Stimulated activated CD8-positive, alpha-beta memory T cell treated with anti-CD3 and anti-CD28 coated beads, Interleukin-12 subunit alpha, Interleukin-12 subunit beta, amount 100 ng/mL, for 1 hour (primary cell): Measurements from ENCODE around the gene A4GALT.

Experiments
- DNase-seq: peaks from one replicate; pipeline ENCODE4 v3.0.0-alpha.2; 2020; ENCODE audit warnings: low read depth

Gene A4GALT

DNA sequence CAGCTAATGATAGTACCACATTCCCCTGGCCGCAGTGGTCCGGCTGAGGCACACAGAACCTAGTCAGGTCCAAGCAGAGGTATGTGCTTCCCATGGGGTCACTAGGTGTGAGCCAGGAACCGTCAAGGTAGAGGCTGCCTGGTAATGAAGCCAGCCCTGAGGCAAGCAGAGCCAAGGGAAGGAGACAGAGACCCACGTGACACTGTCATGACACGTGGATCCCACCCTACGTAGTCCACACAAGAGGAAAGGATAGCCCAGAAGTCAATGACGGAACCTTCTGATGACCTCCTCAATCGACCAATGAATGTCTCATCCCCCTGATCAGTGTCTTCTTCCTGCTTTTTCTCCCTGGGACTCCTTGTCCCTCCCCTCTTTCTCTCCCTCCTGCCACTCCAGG lies 19.0 kb downstream of the A4GALT start:
- no peak for DNase-seq

DNA sequence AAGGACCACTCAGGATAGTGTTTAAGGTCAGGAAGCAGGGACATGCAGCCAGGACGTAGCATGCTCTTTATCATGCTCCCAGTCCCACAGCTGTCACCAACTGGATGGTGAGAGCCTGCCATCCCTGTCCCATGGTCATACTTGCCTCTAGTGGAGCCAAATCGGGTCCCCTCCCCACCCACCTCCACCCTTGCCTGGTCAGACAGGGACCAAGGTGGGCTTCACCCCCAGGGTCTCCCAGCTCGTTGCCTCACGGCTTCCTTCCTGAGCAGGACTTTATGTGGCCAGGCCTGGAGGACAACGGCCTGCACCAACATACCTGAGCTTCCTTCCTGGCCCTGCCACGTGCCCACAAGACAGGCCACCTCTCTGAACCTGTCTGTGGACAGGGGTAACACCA lies 19.8 kb downstream of the A4GALT start:
- no peak for DNase-seq

DNA sequence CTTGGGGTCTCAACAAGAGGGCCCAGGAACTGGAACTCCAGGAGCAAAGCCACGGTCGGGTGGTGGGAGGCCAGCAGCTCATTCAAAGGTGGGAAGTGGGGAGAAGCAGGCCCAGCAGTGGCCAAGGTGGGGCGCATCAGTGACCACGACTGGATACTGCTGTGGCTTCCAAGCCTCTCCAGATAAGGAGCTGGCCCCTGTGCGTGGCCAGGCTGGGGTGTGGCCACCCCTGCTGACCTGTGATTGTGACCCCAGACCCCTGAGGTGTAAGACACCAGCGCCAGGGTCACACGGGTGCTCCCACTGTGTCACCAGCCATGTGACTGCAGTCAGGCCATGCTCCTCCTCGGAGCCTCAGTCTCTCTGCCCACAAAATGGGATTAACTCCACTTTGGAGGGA lies 20.3 kb downstream of the A4GALT start:
- no peak for DNase-seq

DNA sequence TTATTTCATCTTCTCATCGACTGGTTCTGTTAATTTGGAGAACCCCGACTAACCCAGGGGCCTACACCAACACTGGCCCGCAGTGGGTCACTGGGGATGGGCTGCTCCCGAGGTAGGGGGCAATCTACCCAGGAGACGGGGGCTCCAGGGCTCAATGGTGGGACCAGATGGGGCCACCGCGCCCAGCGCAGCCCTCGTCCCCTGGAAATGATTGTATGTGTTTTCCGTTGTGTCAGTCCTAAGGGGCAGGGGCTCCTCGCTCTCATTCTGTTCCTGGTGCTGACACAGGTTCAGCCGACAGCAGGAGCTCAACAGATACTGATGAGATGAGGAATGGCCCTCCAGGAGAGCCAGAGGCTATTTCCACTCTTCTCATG lies 20.7 kb downstream of the A4GALT start:
- DNase-seq, result no peak

DNA sequence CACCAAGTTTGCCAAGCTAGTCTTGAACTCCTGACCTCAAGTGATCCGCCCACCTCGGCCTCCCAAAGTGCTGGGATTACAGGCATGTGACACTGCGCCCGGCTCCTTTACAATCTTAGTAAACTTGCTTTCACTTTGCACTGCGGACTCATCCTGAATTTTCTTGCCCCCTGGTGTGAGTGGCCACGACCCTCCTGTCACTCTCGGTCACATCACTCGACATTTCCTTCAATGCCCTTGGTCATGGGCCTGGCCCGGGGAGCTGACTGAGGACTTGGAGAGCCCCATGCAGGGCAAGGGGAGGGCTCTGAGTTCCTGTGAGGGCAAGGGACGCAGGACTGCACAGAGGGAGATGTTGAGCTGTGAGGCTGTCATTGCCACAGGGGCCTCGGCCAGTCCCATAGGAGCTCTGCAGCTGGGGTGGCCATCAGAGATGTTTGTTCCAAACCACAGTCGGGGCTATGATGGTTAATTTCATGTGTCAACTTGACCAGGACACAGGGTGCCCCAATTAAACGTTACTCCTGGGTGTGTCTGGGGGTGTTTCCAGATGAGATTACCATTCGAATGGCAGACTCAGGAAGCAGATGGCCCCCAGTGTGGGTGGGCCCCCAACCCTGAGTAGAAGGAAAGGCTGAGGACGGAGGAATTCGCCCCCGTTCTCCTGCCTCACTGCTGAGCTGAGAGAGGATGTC lies 21.2 kb downstream of the A4GALT start:
- DNase-seq, result no peak

DNA sequence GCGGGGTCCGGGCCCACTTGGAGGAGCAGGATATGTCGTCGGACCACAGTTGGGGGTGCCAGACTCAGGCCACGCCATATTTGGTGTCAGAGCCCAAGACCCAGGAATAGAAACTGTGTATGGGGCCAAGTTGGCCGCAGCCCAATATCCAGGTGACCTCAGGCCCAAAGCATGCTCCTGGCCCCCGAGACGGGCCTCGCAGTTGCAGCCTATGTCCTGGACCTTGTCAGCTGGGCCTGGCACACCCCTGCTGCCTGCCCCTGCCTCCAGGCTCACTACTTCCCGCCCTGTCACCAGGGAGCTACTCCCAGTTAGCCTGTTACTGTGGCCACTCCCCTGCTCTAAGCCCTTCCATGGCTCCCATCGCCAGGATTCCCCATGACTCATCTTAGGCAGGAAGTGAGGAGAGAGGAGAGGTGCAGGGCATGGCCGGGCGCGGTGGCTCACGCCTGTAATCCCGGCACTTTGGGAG lies 23.1 kb downstream of the A4GALT start:
- DNase-seq, result no peak

DNA sequence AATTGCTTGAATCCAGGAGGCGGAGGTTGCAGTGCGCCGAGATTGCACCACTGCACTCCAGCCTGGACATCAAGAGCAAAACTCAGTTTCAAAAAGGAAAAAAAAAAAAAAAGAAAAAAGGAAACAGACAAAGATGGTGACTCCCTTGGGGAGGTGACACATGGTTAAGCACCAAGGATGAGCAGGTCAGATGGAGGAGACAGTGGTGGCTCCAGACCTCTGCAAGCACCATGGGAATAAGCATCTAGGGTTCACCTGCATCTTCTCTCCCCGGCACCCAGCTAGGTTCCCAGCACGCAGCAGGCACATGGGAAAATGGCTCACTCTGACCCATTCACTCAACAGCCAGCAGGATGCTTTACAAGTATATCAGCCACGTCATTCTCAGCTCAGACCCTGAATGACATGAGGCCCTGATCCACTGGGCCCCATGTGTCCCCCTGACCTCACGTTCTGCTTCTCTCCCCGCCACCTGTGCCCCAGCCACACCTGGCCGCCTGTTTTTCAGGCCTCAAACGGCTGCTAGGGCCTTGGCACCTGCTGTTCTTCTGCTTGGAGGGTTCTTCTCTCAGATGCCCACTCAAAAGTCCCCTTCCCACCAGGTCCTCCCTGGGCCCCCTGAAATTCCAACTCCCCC lies 24.2 kb downstream of the A4GALT start:
- no peak for DNase-seq

DNA sequence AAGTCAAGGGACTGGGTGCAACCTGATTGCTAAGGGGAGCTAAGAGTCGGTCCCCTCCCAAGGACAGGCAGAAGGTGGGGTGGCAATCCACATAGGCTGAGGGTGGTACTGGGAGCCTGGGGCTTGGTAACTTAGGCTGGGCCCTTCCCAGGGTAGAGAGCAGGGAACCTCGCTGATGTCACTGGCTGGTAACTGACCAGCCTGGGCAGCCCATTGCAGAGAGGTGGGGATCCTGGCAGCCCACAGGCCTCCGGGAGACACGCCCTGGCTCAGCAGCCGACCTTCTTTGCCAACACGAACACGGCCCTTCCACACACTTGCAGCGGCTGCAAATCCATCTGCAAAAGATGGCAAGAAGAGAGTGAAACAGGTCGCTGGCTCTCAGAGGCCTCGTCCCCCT lies 25.4 kb downstream of the A4GALT start:
- DNase-seq, result no peak

DNA sequence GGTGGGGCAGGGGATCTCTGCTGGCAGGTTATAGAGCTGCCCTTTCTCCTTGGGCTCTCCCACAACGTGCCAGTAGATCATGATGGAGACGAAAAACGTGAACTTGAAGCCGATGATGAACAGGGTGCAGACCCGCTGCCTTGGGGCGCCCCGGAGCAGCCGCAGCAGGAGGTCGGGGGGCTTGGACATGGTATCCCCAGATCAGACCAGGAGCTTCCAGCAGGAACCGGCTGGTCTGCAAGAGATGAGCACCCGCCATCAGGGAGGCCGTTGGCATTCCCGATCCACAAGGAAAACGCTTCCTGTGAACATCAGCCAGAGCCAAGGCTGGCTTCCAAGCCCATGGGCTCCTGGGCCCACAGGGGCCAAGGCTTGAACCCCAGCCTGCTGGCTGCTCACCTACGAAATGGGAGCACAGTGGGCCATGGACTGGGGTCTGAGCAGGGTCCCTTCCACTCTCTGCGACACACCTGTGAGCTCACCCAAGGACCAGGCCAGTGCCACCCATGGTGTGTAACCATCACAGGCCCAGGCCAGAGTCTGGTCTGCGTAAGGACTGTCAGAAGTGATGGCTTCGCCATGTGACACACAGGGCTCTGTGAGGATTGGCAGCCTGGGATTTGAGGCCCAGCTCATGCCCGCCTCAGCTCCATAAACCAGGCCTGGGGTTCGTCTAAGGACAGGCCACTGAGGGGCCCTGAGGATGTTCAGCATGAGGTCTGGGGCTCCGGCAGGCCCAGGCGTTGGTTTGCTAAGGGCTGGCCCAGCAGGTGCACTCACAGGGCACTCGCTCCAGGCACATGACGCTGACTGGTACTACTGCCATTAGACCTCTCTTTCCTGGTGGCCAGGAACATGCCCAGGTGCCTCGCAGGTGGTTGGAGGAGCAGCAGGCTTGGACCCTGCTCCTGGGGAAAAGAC lies 26.6 kb downstream of the A4GALT start:
- no peak for DNase-seq

DNA sequence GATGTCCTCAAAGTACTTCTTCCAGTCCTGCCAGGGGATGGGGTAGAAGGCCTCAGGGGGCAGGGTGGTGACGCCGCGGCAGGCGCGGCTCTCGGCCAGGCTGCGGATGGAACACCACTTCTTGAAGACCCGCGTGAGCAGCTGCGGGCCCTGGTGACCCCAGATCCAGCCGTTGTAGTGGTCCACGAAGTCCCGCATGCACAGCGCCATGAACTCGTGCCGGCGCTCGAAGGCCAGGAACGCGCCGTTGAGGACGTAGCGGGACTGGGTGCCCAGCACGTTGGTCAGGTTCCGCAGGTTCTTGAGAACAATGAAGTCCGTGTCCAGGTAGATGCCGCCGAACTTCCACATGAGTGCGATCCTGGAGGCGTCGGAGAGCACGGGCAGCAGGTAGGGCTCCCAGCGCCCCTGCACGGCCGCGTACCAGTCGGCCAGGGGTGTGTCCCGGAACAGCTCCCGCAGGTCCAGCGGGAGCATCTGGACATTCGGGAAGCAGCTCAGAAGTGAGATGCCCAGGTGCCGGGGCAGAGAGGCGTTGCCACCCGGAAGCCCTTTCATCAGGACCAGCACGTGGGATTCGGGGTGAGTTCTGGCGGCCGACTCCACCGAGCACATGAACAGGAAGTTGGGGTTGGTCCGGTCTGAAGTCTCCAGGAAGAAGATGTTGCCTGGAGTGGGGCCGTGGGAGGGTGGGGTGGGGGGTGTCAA lies 27.5 kb downstream of the A4GALT start:
- no peak for DNase-seq

DNA sequence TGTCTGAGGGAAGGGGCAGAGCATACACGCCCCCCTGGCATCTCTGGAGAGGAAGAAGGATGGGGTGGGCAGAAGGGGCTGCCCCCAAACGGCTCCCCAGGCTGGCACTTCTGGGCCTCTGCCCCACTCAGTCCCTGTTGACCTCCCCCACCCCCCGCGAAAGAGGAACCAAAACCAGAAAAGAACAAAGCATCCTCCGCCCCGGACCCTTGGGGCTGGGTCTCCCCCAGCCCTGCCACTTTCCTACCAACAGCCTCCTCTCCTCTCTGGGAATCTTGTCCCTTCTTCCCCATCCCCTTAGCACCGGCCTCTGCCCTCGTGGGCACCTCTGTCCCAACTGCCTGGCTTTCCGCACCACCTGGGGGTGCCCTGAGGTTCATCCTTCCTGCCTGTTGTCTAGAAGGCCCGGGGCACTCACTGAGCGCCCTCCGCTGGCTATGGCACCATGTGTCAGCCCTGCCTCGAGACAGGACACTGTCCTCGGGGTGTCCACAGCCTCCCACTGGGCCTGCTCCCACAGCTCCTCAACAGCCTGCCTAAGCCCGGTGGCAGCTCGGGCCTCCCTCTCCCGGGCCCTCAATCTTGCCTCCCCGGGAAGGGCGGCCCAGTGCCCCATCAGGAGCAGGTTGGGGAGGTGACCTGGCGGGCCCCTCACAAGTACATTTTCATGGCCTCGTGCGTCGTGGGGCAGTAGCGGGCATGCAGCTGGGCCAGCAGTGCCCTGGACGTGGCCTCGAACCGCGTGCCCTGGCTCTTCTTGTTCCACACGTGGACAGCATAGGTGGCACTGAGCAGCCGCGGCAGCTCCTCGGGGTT lies 28.2 kb downstream of the A4GALT start:
- DNase-seq, result no peak

DNA sequence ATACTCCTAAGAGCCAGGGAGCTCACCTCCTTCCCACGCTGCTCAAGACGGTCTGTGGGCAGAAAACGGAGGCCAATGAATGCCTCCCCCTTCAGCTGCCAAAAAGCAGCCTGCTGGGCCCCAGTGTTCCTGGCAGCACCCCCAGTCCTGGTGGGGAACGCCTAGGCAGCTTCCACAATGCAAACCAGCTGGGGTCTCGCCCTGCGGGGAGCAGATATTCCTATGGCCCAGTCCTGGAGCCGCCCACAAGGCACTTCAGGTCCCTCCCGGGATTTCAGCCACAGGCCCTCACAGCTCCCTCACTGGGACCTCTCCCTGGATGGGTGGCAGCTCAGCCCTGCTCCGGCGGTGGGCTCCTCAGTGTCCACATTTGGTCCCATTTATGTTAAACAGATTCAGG lies 29.2 kb downstream of the A4GALT start:
- DNase-seq, result no peak

DNA sequence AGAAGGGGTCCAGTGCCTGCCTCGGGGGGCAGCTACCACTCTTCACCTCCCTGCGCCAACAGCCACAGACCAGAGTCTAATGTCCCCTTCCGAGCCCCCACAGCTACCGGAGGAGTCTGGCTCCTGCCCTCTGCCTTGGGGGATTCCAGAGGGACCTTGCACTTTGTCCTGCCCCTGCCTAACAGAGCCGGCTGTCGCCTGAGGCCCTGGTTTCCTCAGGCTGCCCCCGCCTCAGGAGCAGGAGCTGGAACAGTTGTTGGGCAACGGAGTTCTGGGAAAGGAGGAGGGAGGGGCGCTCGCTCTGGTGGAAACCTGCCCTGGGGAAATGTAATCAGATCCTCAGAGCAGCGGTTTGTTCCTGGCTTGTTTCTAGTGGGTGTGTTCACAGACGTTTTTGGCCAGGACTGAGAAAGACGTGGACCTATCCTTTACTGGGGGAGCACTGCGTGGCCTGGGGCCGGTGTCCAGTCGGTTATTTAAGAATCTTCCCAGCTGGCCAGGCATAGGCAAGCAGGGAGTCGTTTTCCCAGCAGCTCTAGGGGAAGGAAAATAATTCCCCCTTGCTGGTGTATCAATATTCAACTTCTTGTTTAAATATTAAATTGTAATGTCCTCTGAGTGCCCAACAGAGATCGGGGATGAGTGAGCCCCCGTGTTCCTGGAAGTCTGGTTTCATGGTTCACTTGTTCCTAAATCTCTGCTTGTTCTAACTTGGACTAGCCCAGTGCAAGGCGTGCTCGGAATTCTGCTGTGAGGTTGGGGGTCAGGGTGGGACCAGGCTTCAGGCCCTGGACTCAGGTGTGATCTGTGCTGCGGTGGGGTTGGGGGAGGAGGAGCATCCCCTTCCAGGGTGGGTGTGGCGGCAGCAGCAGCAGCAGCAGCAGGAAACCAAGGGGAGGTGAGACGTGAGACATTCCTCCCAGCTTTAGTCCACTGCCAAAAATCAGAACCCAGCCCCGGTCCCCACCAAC lies 32.1 kb downstream of the A4GALT start:
- DNase-seq, result no peak

DNA sequence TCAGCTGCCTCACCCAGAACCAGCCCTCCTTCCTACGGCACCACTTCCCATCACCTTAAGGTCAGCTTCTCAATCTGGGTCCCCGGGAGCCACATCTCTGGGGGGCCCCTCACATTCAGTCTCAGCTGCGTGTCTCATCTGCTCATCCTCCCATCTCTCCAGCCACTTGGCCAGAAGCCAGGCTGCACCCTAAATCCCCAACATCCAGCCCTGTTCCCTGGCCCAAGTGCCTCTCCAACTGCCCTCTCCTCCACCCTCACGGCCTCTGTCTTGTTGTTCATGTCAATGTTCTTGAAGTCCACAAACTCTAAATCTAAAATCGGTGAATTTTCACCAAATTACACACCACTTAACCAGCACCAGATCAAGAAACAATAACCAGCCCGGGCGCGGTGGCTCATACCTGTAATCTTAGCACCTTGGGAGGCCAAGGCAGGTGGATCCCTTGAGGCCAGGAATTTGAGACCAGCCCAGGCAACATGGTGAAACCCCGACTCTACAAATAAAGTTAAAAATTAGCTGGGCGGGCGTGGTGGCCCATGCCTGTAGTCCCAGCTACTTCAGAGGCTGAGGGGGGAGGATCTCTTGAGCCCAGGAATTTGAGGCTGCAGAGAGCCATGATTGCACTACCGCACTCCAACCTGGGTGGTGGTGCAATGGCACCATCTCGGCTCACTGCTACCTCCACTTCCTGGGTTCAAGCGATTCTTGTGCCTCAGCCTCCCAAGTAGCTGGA lies 33.7 kb downstream of the A4GALT start:
- DNase-seq, result no peak

DNA sequence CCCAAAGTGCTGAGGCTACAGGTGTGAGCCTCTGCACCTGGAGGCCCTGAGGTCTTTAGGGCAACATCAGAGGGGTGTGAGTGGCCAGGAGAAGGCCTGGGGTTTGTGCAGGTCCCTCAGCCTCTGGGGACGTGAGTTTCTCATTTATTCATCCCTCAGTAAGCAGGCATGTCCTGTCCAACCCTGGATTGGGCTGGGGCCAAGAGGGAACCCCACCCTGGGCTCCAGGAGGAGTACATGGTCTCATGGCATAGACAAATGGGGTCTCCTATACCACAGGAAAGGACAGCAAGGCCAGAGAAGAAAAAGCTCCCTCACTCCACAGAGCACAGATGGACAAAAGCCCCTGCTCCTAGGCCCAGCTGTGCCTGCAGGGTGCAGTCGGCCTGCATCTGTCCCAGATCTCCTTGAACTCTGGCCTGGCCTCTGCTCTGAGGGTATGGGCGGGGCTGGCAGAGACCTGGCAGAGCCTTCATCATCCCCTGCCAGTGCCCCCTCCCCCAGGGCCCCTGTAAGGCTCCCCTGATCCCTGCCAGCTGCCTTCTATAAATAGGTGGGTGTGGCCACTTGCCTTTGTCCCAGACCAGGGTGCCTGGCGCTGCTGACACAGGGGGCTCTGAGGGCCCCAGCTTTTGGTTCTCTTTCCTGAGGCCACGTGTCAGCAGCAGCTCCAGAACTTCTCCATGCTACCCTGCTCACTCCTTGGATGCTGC lies 34.6 kb downstream of the A4GALT start:
- no peak for DNase-seq

DNA sequence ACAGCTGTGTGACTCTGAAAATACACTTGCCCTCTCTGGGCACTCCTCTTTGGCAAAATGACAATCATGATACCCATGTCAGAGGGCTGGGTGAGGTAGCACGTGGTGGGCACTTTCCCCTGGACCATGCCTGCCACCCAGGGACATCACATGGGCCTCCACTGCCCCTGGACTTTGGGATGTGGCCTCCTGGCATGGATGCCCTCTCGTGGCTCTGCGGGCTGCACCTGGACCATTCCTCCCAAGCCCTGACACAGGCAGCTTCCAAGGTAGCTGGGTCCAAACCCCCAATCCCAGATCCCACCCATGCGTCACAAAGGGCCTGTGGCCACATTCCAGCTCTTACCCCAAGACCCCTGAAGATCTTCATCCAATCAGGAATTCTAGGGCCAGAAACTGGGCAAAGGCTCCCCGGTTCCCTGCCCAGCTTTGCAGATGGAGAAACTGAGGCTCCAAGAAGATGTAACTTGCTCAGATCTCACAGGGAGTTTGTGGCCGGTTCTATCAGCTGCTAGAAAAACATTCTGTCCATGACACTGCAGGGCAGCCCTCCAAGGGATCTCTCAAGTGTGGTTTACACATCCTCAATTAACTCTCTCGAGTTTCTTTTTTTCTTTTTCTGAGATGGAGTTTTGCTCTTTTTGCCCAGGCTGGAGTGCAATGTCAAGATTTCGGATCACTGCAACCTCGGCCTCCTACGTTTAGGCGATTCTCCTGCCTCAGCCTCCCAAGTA lies 36.0 kb downstream of the A4GALT start:
- no peak for DNase-seq

DNA sequence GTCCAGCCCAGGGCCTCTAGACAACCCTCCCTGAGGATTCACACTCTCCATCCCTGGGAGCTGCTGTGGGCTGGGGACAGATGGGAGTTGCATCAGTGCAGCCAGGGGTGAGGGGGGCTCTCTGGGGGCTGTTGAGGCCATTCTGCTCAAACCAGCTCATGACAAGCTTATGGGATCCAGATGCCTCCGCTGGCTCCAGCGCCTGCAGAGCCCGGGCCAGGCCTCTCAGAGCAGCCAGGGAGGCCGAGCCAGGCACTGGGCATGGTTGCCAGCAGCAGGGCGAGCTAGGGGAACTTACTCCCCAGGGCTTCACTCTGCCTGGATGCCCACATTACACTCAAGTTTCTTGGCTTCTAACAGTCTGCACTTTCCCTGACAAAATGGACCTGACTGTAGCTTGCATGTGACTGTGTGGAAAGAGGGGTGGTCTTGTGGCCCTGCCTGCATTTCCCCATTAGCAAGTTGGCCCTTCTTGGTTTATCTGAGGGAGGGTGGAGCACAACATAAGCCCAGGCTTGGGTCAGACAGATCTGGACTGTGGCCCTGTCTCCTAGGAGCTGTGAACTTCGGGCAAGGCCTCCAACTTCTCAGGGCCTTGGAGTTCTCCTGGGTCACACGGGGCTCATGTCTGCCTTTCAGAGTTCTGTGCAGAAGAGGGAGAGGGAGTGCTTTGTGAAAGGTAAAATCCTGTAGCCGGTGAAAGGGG lies 36.9 kb downstream of the A4GALT start:
- DNase-seq, result no peak
